ENCODE results near the gene SGMS1. TPM values are rescaled to one million over a fixed set of nuclear protein-coding genes. Genes with fewer than 3 reads are reported as not detected.
A peak's percentile ranks its signal among the peaks of the same experiment; 100 is the strongest.
"Not testable (repeated sequence)": the region's sequence is repeated elsewhere in the genome, so short reads cannot be mapped to it uniquely, and the experiment has no call there.

Gene SGMS1
- polyA plus RNA-seq, 1 donor (not counting 4 experiments of a cell fraction or from before 2014, with no cell fraction given) = 18.3 TPM

DNA sequence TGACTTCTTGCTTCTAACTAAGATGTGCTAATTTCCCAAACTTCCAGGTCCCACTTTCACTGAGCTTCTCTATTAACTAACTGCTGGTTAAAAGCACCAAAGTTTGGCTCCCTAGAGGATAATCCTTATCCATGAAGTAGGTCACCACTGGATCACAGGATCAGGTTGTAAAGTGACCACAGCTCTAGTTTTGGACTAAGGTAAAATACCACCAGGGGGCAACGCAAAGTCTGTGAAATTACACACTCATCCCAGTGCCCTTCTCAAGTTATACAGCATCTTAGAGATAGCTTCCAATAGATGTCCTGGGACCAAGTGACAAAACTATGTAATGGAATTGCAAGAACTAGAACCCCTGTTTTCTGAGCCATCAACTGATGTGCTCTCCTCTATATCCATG, 256.0 kb downstream of the SGMS1 start:
- Histone ChIP-seq H4K20me1 (ENCODE audit: control insufficient read depth, extremely low read depth, insufficient read depth, low read length) (no peaks in the 10 kb centered on the region), H3K4me1 (ENCODE audit: control insufficient read depth, extremely low read depth, insufficient read depth, low read length) (no peaks in the 10 kb centered on the region), H3K27ac (ENCODE audit: control insufficient read depth, insufficient read depth, low read length) (no peak overlapping the region), H3K27me3 (ENCODE audit: control insufficient read depth, extremely low read depth, insufficient read depth, low read length) (no peaks in the 10 kb centered on the region), H3K9me1 (ENCODE audit: control insufficient read depth, extremely low read depth, insufficient read depth, low read length) (no peaks in the 10 kb centered on the region), H3K9ac (ENCODE audit: control insufficient read depth, extremely low read depth, insufficient read depth, low read length) (no peak overlapping the region), H3K4me3 (ENCODE audit: control insufficient read depth in 2 of 3, extremely low read depth in 1 of 3, insufficient read depth in 2 of 3, low read depth in 1 of 3, low read length in 3 of 3) (no peak overlapping the region), H3K79me2 (ENCODE audit: control insufficient read depth, insufficient read depth, low read length) (peaks cover 11% of the 10 kb centered on the region), H3K9me3 (ENCODE audit: control insufficient read depth, low read depth, low read length) (no peaks in the 10 kb centered on the region), H2AFZ (ENCODE audit: control insufficient read depth, low read length) (no peak overlapping the region), H3K4me2 (ENCODE audit: control insufficient read depth, extremely low read depth, insufficient read depth, low read depth, low read length) (no peak overlapping the region), H3K36me3 (ENCODE audit: control insufficient read depth in 2 of 2, extremely low read depth in 1 of 2, insufficient read depth in 2 of 2, low read length in 2 of 2) (no peaks in the 10 kb centered on the region)
- TF ChIP-seq, protein P1, sequence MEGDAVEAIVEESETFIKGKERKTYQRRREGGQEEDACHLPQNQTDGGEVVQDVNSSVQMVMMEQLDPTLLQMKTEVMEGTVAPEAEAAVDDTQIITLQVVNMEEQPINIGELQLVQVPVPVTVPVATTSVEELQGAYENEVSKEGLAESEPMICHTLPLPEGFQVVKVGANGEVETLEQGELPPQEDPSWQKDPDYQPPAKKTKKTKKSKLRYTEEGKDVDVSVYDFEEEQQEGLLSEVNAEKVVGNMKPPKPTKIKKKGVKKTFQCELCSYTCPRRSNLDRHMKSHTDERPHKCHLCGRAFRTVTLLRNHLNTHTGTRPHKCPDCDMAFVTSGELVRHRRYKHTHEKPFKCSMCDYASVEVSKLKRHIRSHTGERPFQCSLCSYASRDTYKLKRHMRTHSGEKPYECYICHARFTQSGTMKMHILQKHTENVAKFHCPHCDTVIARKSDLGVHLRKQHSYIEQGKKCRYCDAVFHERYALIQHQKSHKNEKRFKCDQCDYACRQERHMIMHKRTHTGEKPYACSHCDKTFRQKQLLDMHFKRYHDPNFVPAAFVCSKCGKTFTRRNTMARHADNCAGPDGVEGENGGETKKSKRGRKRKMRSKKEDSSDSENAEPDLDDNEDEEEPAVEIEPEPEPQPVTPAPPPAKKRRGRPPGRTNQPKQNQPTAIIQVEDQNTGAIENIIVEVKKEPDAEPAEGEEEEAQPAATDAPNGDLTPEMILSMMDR (optimal IDR thresholded peaks at IDR 0.05 in 1 of 3, IDR thresholded peaks at IDR 0.05 in 1 of 3, conservative IDR thresholded peaks at IDR 0.05 in 1 of 3; ENCODE audit: extremely low read depth in 1 of 3, insufficient read depth in 2 of 3, low read length in 3 of 3) = peak in 2 of 3 experiments; percentile 43 to 51
- TF ChIP-seq EZH2 (IDR thresholded peaks at IDR 0.05; ENCODE audit: low read length) = no peak
- dilution Hi-C loops (cut with MboI; ENCODE audit: extremely low pct_ligation_motif_present, low sequenced_read_pairs) = no loop called here
- FAIRE-seq (no peak), DNase-seq (ENCODE audit: low read depth, low spot score) (peak; percentile 5)

DNA sequence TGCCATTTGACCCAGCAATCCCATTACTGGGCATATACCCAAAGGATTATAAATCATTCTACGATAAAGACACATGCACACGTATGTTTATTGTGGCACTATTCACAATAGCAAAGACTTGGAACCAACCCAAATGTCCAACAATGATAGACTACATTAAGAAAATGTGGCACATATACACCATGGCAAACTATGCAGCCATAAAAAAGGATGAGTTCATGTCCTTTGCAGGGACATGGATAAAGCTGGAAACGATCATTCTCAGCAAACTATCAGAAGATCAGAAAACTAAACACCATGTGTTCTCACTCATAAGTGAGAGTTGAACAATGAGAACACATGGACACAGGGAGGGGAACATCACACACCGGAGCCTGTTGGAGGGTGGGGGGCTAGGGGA, 257.3 kb downstream of the SGMS1 start:
- DNase-seq (ENCODE audit: low read depth, low spot score); FAIRE-seq; H3K4me1 ChIP-seq (ENCODE audit: control insufficient read depth, extremely low read depth, insufficient read depth, low read length); dilution Hi-C loops (cut with MboI; ENCODE audit: extremely low pct_ligation_motif_present, low sequenced_read_pairs); H3K27me3 ChIP-seq (ENCODE audit: control insufficient read depth, extremely low read depth, insufficient read depth, low read length); H3K27ac ChIP-seq (ENCODE audit: control insufficient read depth, insufficient read depth, low read length); H4K20me1 ChIP-seq (ENCODE audit: control insufficient read depth, extremely low read depth, insufficient read depth, low read length); H3K36me3 ChIP-seq (ENCODE audit: control insufficient read depth in 2 of 2, extremely low read depth in 1 of 2, insufficient read depth in 2 of 2, low read length in 2 of 2); H3K4me3 ChIP-seq (ENCODE audit: control insufficient read depth in 2 of 3, extremely low read depth in 1 of 3, insufficient read depth in 2 of 3, low read depth in 1 of 3, low read length in 3 of 3); H2AFZ ChIP-seq (ENCODE audit: control insufficient read depth, low read length); H3K9me3 ChIP-seq (ENCODE audit: control insufficient read depth, low read depth, low read length); H3K9me1 ChIP-seq (ENCODE audit: control insufficient read depth, extremely low read depth, insufficient read depth, low read length); H3K9ac ChIP-seq (ENCODE audit: control insufficient read depth, extremely low read depth, insufficient read depth, low read length); H3K4me2 ChIP-seq (ENCODE audit: control insufficient read depth, extremely low read depth, insufficient read depth, low read depth, low read length): not testable (repeated sequence)
- H3K79me2 ChIP-seq (ENCODE audit: control insufficient read depth, insufficient read depth, low read length) = peaks cover 18% of the 10 kb centered on the region

DNA sequence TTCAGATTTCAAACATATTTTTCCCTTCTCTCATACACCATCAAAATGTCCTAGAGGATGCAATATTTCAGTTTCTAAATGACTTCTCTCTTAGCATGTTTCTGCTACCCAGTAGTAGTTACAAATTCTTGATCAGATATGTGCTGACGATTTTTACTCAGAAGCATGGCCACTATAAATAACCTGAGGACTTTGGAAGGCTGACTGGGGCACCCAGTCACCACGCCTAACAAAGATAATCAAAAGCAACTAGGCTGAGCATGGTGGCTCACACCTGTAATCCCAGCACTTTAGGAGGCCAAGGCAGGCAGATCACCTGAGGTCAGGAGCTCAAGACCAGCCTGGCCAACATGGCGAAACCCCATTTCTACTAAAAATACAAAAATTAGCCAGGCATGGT, 259.0 kb downstream of the SGMS1 start:
- H3K9ac ChIP-seq (ENCODE audit: control insufficient read depth, extremely low read depth, insufficient read depth, low read length); H3K27me3 ChIP-seq (ENCODE audit: control insufficient read depth, extremely low read depth, insufficient read depth, low read length); H3K4me1 ChIP-seq (ENCODE audit: control insufficient read depth, extremely low read depth, insufficient read depth, low read length); dilution Hi-C loops (cut with MboI; ENCODE audit: extremely low pct_ligation_motif_present, low sequenced_read_pairs); H3K4me2 ChIP-seq (ENCODE audit: control insufficient read depth, extremely low read depth, insufficient read depth, low read depth, low read length); H3K27ac ChIP-seq (ENCODE audit: control insufficient read depth, insufficient read depth, low read length); H4K20me1 ChIP-seq (ENCODE audit: control insufficient read depth, extremely low read depth, insufficient read depth, low read length); H3K4me3 ChIP-seq (ENCODE audit: control insufficient read depth in 2 of 3, extremely low read depth in 1 of 3, insufficient read depth in 2 of 3, low read depth in 1 of 3, low read length in 3 of 3); FAIRE-seq; H3K36me3 ChIP-seq (ENCODE audit: control insufficient read depth in 2 of 2, extremely low read depth in 1 of 2, insufficient read depth in 2 of 2, low read length in 2 of 2); H2AFZ ChIP-seq (ENCODE audit: control insufficient read depth, low read length); H3K9me3 ChIP-seq (ENCODE audit: control insufficient read depth, low read depth, low read length); DNase-seq (ENCODE audit: low read depth, low spot score); H3K9me1 ChIP-seq (ENCODE audit: control insufficient read depth, extremely low read depth, insufficient read depth, low read length): not testable (repeated sequence)
- H3K79me2 ChIP-seq (ENCODE audit: control insufficient read depth, insufficient read depth, low read length) = peaks cover 13% of the 10 kb centered on the region
